ENCODE data around the gene CD69.
"Not testable (repeated sequence)": the region's sequence is repeated elsewhere in the genome, so short reads cannot be mapped to it uniquely, and the experiment has no call there.

Gene CD69

DNA sequence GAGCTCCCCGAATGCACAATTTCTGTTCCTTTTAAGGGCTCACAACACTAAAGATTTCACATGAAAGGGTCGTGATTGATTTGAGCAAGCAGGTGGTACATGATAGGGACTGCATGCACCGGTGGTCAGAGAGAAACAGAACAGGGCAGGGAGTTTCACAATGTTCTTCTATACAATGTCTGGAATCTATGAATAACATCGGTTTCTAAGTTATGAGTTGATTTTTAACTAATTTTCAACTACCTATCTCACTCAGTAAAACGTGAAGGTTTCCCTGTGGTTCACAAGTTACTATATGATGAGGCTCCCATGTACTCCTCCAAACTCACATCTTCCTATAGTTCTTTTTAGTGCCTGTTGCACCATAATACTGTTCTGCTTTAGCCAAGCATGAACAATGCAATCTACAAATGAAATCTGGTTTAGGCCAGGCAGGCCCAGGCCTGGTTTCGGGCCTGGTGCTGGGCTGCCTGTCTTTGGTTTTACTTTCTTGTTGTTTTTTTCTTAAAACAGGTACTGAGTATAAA, 47.6 kb downstream of the CD69 start:
- not testable (repeated sequence) for DNase-seq

DNA sequence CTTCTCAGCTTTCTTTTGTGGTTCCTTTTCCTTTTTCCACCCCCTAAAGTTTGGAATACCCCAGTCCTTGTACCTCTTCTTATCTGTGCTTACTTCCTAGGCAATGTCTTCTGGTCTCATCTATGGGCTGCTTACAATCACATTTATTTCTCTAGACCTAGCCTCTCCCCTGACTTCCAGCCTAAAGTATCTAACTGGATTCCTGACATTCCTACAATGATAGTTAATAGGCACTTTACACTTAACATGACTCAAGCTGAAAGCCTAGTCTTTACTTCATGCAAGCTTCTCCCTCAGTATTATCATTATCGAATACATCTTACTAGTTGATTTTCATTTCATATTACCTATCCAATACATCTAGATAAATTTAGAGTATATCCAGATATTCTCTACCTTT, 49.0 kb downstream of the CD69 start:
- no peak for DNase-seq

DNA sequence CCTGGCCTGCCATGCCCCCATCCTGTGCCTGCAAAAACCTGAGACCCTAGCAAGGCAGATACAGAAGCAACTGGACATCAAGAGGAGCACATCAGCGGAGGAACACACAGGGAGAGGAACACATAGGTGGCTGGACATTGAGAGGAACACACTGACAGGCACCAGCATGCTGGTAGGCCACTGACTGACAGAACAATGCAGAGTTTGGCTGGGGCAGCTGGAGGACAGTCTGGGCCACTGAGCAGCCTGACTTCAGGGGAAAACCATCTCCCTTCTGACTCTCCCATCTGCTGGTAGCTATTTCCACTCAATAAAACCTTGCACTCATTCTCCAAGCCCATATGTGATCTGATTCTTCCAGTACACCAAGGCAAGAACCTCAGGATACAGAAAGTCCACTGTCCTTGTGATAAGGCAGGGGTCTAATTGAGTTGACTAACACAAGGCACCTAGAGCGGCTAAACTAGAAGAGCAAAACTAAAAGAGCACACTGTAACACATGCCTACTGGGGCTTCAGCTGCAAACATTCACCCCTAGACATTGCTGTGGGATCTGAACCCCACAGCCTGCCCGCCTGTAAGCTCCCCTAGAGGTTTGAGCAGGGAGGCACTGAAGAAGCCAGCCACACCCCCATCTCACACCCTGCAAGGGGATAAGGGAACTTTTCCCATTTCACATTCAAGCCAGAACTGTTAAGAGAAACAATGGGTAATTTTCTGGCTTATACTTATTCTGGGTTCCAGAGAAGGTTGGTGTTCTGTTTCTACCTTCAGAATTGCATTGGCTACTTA, 49.9 kb downstream of the CD69 start:
- DNase-seq = no peak

DNA sequence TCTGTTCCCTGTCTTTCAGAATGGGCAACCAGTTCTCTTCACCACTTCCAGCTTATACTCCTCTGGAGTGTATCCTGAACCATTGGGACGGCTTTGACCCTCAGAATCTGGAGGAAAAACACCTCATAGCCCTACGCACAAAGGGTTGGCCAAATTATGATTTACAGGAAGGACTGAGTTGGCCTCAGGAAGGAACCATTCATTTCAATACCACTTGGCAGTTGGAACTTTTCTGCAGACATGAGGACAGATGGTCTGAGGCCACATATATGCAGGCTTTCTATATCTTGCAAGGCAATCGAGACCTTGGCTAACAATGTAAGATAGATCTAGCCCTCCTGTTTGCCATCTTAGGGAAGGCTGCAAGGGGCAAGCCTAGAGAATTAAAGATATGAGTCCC, 51.8 kb downstream of the CD69 start:
- DNase-seq = no peak

DNA sequence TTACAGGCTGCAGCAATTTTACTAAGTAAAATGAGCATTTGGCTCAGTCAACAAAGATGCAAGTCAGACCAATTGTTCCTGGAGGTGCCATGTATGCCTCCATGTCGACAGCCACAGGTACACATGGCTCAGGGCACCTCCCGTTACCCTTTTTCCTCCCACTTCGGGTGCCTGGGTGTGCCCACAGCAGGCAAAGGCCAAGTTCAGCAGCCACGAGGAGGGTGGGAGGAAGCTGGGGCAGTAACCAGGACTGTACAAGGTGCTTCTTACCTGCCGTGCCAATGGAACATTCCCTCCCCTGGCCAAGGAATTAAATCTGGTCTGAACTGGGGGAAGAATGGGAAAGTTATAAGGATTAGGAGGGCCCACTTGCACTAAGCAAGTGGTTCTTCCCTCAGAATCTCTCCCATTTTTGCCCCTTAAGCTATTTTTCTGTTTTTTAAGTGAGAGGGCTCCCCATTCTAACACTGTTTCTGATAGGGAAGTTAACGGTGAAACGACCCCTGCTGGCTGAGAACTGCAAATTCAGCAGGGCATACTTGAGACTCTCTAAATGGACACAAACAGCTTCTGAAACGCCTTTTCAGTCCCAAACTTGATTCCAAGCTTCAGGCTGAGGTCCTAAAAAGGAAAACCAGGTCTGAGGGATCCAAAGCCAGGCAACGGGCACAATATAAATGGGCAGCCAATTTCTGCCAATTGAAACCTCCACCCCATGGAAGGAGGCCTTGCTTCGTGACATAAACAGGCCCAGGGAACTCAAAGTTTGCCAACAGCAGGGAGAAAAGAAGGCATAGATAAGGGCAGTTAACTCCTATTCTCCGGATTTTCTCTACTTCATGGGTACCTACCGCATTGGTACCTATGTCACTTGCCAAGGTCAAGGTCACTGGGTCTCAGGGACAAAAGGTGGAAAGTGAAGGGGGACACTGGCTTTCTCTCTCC, 52.6 kb downstream of the CD69 start:
- peak; percentile 6 to 18 for DNase-seq

DNA sequence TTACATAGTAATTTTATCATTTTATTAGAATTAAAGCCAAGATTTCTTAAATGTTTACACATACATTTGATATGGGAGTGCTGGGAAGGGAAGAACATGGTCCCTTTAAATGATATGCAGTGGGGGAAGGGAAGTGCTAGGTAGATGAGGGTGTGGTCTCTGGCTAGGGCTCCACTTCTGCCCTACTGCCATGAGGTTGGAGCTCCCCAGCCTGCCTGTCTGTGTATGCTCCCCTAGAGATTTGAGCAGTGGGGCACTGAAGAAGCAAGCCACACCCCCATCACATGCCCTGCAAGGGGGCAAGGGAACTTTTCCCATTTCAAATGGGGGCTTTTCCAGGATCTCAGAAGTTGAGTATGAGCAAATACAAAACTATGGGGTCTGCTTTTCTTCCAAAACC, 53.3 kb downstream of the CD69 start:
- DNase-seq = no peak

DNA sequence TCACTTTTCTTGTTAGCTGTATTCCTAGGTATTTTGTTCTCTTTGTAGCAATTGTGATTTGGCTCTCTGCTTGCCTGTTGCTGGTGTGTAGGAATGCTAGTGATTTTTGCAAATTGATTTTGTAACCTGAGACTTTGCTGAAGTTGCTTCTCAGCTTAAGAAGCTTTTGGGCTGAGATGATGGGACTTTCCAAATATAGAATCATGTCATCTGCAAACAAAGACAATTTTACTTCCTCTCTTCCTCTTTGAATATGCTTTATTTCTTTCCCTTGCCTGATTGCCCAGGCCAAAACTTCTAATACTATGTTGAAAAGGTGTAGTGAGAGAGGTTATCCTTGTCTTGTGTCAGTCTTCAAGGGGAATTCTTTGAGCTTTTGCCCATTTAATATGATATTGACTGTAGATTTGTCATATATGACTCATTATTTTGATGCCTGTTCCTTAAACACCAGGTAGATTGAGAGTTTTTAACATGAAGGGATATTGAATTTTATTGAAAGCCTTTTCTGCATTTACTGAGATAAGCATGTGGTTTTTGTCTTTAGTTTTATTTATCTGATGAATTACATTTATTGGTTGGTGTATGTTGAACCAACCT, 54.5 kb downstream of the CD69 start:
- no peak for DNase-seq

DNA sequence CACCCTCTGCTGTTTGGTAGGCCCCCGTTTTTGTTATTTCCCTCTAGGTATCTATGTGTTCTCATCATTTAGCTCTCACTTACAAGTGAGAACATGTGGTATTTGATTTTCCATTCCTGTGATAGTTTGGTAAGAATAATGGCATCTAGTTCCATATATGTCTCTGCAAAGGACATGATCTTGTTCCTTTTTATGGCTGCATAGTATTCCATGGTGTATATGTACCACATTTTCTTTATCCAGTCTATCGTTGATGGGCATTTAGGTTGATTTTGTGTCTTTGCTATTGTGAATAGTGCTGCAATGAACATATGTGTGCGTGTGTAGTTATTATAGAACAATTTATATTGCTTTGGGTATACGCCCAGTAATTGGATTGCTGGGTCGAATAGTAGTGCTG, 56.1 kb downstream of the CD69 start:
- not testable (repeated sequence) for DNase-seq

Measured in NCI-H1930 (cell line).